MM.1S (cell line): Measurements from ENCODE around the gene HSPB1.

ENCODE experiments used
- DNase-seq: peaks from one replicate; pipeline ENCODE4 v3.0.0-alpha.2; 2015
- H2AFZ ChIP-seq: fragments of 300-600 bp; sonication (generic); 2 replicates; pipeline ENCODE4 v1.6.0; 2016; ENCODE audit warnings: antibody characterized with exemption, low read length
- H3F3A ChIP-seq: fragments of 300-600 bp; sonication (generic); 2 replicates; pipeline ENCODE4 v1.6.1; 2016; ENCODE audit warnings: mild to moderate bottlenecking, antibody characterized with exemption, low read length, moderate library complexity, mixed read lengths; ENCODE audit not compliant: insufficient read depth
- H3K27ac ChIP-seq: fragments of 300-600 bp; sonication (generic); 2 replicates; pipeline ENCODE4 v1.5.1; 2016; ENCODE audit warnings: mild to moderate bottlenecking, low read length
- H3K27me3 ChIP-seq: fragments of 300-600 bp; sonication (generic); replicated peaks from 2 replicates; pipeline ENCODE4 v1.6.0; 2016; ENCODE audit warnings: low read length; ENCODE audit not compliant: insufficient read depth
- H3K36me3 ChIP-seq: fragments of 300-600 bp; sonication (generic); replicated peaks from 2 replicates; pipeline ENCODE4 v1.6.1; 2016; ENCODE audit warnings: mild to moderate bottlenecking, low read length, mixed read lengths; ENCODE audit not compliant: insufficient read depth
- H3K4me1 ChIP-seq: fragments of 300-600 bp; sonication (generic); 2 replicates; pipeline ENCODE4 v1.6.1; 2016; ENCODE audit warnings: low read length, mixed read lengths
- H3K4me2 ChIP-seq: fragments of 300-600 bp; sonication (generic); 2 replicates; pipeline ENCODE4 v1.6.0; 2016; ENCODE audit warnings: low read depth, low read length
- H3K4me3 ChIP-seq: fragments of 300-600 bp; sonication (generic); 2 replicates; pipeline ENCODE4 v1.5.1; 2016; ENCODE audit warnings: low read length, mixed read lengths
- H3K79me2 ChIP-seq: fragments of 300-600 bp; sonication (generic); 2 replicates; pipeline ENCODE4 v1.6.1; 2016; ENCODE audit warnings: mixed run types, low read length, mixed read lengths
- H3K9ac ChIP-seq: fragments of 300-600 bp; sonication (generic); 2 replicates; pipeline ENCODE4 v1.6.1; 2016; ENCODE audit warnings: low read length, mixed read lengths
- H3K9me2 ChIP-seq: fragments of 300-600 bp; sonication (generic); replicated peaks from 2 replicates; pipeline ENCODE4 v1.6.1; 2016; ENCODE audit warnings: mild to moderate bottlenecking, low read length, mixed read lengths; ENCODE audit not compliant: insufficient read depth
- H3K9me3 ChIP-seq: fragments of 300-600 bp; sonication (generic); replicated peaks from 2 replicates; pipeline ENCODE4 v1.6.1; 2016; ENCODE audit warnings: mild to moderate bottlenecking, low read length, mixed read lengths; ENCODE audit not compliant: insufficient read depth
- H4K20me1 ChIP-seq: fragments of 300-600 bp; sonication (generic); 2 replicates; pipeline ENCODE4 v1.6.1; 2016; ENCODE audit warnings: mild to moderate bottlenecking, low read length, moderate library complexity, mixed read lengths; ENCODE audit not compliant: insufficient read depth
- EZH2 ChIP-seq: fragments of 300-600 bp; sonication (generic); optimal IDR thresholded peaks from 2 replicates; pipeline ENCODE3; 2017; ENCODE audit warnings: low read depth, mild to moderate bottlenecking, antibody characterized with exemption, low read length, mixed read lengths
- EZH2phosphoT487 ChIP-seq: fragments of 300-600 bp; sonication (generic); IDR thresholded peaks from 2 replicates; pipeline ENCODE4 v1.6.1; 2018; ENCODE audit warnings: antibody characterized with exemption, low read length
- TF ChIP-seq, protein P1 (sequence below): fragments of 300-600 bp; sonication (generic); IDR thresholded peaks from 2 replicates; pipeline ENCODE4 v1.5.1; 2016; ENCODE audit warnings: antibody characterized with exemption, low read length, mixed read lengths

The HSPB1 gene

DNA sequence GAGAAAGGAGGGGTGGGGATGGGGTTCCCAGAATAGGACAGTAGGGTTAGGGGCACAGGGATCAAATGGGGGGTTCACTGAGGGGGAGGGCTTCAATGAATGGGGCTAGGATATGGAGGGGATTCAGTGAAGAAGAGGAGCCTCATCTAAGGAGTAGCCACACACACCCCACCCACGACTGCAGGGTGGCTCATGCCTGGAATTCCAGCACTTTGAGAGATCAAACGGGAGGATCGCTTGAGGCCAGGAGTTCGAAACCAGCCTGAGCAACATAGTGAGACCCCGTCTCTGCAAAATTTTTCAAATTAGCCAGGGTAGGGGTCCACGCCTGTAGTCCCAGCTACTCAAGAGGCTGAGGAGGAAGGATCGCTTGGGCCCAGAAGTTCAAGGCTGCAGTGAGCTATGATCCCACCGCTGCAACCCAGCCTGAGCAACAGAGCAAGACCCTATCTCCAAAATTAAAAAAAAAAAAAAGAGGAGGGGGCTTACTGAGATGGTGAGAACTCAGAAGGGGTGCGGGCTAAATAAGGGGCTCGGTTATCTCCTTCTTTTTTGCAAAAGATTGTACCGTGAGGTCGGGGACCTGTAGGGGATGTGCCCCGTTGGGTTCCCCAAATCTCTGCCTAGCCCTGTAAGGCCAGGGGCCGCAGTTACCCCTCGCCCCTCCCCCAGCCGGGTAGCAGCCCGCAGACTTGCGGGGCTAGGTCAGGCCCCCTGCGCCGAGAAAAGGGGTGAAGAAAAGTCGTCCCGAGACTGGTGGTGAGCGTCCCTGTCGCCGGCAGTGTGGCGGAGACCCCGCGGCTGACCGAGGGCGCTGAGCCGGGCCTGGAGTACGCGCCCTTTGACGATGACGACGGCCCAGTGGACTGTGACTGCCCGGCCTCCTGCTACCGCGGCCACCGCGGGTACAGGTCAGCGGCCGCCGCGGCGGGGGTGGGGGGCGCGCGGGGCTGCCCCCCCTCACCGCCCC lies 43.1 kb upstream of the HSPB1 start:
- no peaks in the 10 kb centered on the region for H3F3A ChIP-seq
- DNase-seq, result no peak
- no peaks in the 10 kb centered on the region for H3K9me3 ChIP-seq
- peaks cover 32% of the 10 kb centered on the region for H3K27me3 ChIP-seq
- no peaks in the 10 kb centered on the region for H3K36me3 ChIP-seq
- TF ChIP-seq EZH2 (no peak), EZH2phosphoT487 (no peak)
- TF ChIP-seq, protein P1, sequence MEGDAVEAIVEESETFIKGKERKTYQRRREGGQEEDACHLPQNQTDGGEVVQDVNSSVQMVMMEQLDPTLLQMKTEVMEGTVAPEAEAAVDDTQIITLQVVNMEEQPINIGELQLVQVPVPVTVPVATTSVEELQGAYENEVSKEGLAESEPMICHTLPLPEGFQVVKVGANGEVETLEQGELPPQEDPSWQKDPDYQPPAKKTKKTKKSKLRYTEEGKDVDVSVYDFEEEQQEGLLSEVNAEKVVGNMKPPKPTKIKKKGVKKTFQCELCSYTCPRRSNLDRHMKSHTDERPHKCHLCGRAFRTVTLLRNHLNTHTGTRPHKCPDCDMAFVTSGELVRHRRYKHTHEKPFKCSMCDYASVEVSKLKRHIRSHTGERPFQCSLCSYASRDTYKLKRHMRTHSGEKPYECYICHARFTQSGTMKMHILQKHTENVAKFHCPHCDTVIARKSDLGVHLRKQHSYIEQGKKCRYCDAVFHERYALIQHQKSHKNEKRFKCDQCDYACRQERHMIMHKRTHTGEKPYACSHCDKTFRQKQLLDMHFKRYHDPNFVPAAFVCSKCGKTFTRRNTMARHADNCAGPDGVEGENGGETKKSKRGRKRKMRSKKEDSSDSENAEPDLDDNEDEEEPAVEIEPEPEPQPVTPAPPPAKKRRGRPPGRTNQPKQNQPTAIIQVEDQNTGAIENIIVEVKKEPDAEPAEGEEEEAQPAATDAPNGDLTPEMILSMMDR, result no peak
- no peak overlapping the region for H2AFZ ChIP-seq
- H3K79me2 ChIP-seq, result no peaks in the 10 kb centered on the region
- H3K4me1 ChIP-seq, result no peaks in the 10 kb centered on the region
- no peak overlapping the region for H3K27ac ChIP-seq
- no peak overlapping the region for H3K9ac ChIP-seq
- H3K4me3 ChIP-seq, result no peak overlapping the region
- no peaks in the 10 kb centered on the region for H3K9me2 ChIP-seq
- no peaks in the 10 kb centered on the region for H4K20me1 ChIP-seq
- H3K4me2 ChIP-seq, result no peak overlapping the region

DNA sequence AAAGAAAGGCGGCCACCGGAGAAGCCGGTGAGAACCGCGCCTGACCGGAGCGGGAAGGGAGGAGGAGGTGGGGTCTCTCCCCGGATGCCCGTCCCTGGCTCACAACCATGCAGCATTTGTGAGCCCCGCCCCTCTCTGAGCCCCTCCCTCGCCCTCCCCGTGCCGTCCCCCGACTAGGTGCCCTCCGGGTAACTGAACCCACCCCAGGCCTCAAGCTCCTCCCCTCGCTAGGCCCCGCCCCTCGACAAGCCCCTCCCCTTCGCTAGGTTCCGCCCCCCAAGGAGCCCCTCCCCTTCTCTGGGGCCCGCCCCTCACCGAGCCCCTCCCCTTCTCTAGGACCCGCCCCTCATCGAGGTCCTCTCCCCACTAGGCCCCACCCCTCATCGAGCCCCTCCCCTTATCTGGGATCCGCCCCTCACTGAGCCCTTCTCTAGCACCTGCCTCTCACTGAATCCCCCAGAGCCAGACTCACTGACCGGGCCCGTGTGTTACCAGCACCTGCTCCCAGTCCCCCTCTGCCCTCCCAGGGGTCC lies 42.2 kb upstream of the HSPB1 start:
- Histone ChIP-seq H3K4me2 (no peak overlapping the region), H3K4me1 (no peaks in the 10 kb centered on the region), H3K36me3 (no peaks in the 10 kb centered on the region), H4K20me1 (no peaks in the 10 kb centered on the region), H3K27me3 (peaks cover 29% of the 10 kb centered on the region), H2AFZ (no peak overlapping the region), H3K9me2 (no peaks in the 10 kb centered on the region), H3K4me3 (no peak overlapping the region), H3K79me2 (no peaks in the 10 kb centered on the region), H3K9ac (no peak overlapping the region), H3K27ac (no peak overlapping the region), H3F3A (no peaks in the 10 kb centered on the region), H3K9me3 (no peaks in the 10 kb centered on the region)
- DNase-seq, result no peak
- TF ChIP-seq EZH2phosphoT487 (no peak), EZH2 (no peak)
- TF ChIP-seq, protein P1, result no peak

DNA sequence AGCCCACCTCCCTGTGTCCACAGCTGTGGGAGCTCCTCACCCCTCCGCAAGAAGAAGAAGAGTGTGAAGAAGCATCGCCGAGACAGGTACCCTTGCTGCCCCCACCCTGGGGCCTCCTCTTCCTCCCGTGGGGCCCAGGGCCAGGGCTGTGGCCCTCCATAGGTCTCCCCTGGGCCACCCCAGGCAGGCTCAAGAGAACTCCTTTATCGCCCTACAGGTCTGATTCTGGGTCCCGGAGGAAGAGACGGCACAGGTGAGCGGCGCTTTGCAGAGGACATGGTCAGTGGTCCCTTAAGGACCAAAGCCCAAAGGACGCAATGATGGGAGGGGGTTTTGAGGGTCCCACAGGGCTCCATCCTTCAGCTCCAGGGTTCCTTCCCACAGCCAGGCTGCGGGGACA lies 41.1 kb upstream of the HSPB1 start:
- Histone ChIP-seq H3K9me3 (no peaks in the 10 kb centered on the region), H3K36me3 (no peaks in the 10 kb centered on the region), H3K9me2 (no peaks in the 10 kb centered on the region), H2AFZ (no peak overlapping the region), H3F3A (no peaks in the 10 kb centered on the region), H3K4me2 (no peak overlapping the region), H3K27ac (no peak overlapping the region), H3K79me2 (no peaks in the 10 kb centered on the region), H3K27me3 (peaks cover 22% of the 10 kb centered on the region), H3K4me1 (no peaks in the 10 kb centered on the region), H3K9ac (no peak overlapping the region), H4K20me1 (no peaks in the 10 kb centered on the region), H3K4me3 (no peak overlapping the region)
- TF ChIP-seq EZH2 (no peak), EZH2phosphoT487 (no peak)
- TF ChIP-seq, protein P1, result no peak
- no peak for DNase-seq
